Thymus (tissue), 11 donors: ENCODE data around the gene ZFYVE1. TPM values are rescaled to one million over a fixed set of nuclear protein-coding genes. Genes with fewer than 3 reads are reported as not detected.
"Not testable (repeated sequence)": the region's sequence is repeated elsewhere in the genome, so short reads cannot be mapped to it uniquely, and the experiment has no call there.

Experiments used
- DNase-seq, 9 donors: peaks; one replicate each; pipeline ENCODE4 v3.0.0-alpha.2; 2013; ENCODE audit warnings: low spot score in 9 of 9, low read depth in 6 of 9, missing footprints in 1 of 9
- H3K27ac ChIP-seq, 2 donors: one replicate each; pipeline ENCODE4 v1.5.1; 2013; ENCODE audit warnings: control low read depth in 1 of 2, low read depth in 1 of 2, low read length in 1 of 2, mild to moderate bottlenecking in 1 of 2, moderate library complexity in 1 of 2
- H3K27me3 ChIP-seq, 2 donors: one replicate each; pipeline ENCODE4 v1.5.1; 2013; ENCODE audit warnings: low read length in 1 of 2; ENCODE audit not compliant: control insufficient read depth in 2 of 2, insufficient read depth in 1 of 2
- H3K36me3 ChIP-seq, 2 donors: one replicate each; pipeline ENCODE4 v1.5.1; 2013; ENCODE audit warnings: low read length in 1 of 2, mild to moderate bottlenecking in 1 of 2, moderate library complexity in 1 of 2; ENCODE audit not compliant: control insufficient read depth in 2 of 2, insufficient read depth in 2 of 2
- H3K4me1 ChIP-seq, 2 donors: one replicate each; pipeline ENCODE4 v1.5.1; 2013; ENCODE audit warnings: low read length in 2 of 2; ENCODE audit not compliant: control insufficient read depth in 2 of 2, insufficient read depth in 2 of 2
- H3K4me3 ChIP-seq, 2 donors: one replicate each; pipeline ENCODE4 v1.5.1; 2013; ENCODE audit warnings: low read length in 2 of 2, control low read depth in 1 of 2, mild to moderate bottlenecking in 1 of 2
- H3K9me3 ChIP-seq, 2 donors: one replicate each; pipeline ENCODE4 v1.5.1; 2013; ENCODE audit warnings: low read length in 1 of 2, mild to moderate bottlenecking in 1 of 2; ENCODE audit not compliant: control insufficient read depth in 2 of 2, insufficient read depth in 1 of 2
- whole genome bisulfite sequencing: extraction: QIAGEN DNeasy Blood & Tissue Kit; methylation state at CpG from one replicate; pipeline ENCODE4 v1.1.7; 2013; 5-methylcytosine and 5-hydroxymethylcytosine counted together
- polyA plus RNA-seq: library from polyadenylated mRNA; stranded (reverse); fragments of 200-250 nt; gene quantifications from one replicate; pipeline ENCODE4 v1.2.3, GENCODE V29; 2013
- total RNA-seq: library from RNA; stranded (reverse); fragments of 120-200 nt; gene quantifications from one replicate; pipeline ENCODE4 v1.2.4, GENCODE V29; 2013
- donor health status: healthy.

ZFYVE1 gene
- total and polyA plus RNA-seq, 2 donors, result 5.7 to 7.0 TPM

GRCh38 chr14:72970058-72970630 is 56.8 kb downstream of the ZFYVE1 start:
- H3K27ac ChIP-seq, result no peak overlapping the region
- no peaks in the 10 kb centered on the region for H3K4me1 ChIP-seq
- H3K4me3 ChIP-seq, result no peak overlapping the region
- H3K9me3 ChIP-seq, result no peaks in the 10 kb centered on the region
- 96% methylated on average over 17 of the region's 17 CpGs for WGBS
- H3K27me3 ChIP-seq, result no peaks in the 10 kb centered on the region
- H3K36me3 ChIP-seq, result peaks cover 46 to 49% of the 10 kb centered on the region in 2 donors
- no peak for DNase-seq

- Histone ChIP-seq H3K27ac (no peak overlapping the region), H3K27me3 (no peaks in the 10 kb centered on the region), H3K36me3 (peaks cover 29 to 31% of the 10 kb centered on the region in 2 donors), H3K4me1 (no peaks in the 10 kb centered on the region), H3K9me3 (no peaks in the 10 kb centered on the region), H3K4me3 (no peak overlapping the region)
- DNase-seq, result no peak
- over 99% methylated on average over 5 of the region's 5 CpGs for WGBS
Measured at GRCh38 chr14:72968316-72968715, 58.6 kb downstream of the ZFYVE1 start.

- no peak overlapping the region for H3K27ac ChIP-seq
- no peaks in the 10 kb centered on the region for H3K9me3 ChIP-seq
- H3K4me3 ChIP-seq, result no peak overlapping the region
- WGBS, result 97% methylated on average over 6 of the region's 6 CpGs
- no peaks in the 10 kb centered on the region for H3K27me3 ChIP-seq
- H3K4me1 ChIP-seq, result no peaks in the 10 kb centered on the region
- H3K36me3 ChIP-seq, result peaks cover 19 to 23% of the 10 kb centered on the region in 2 donors
- DNase-seq, result no peak
Measured at GRCh38 chr14:72966038-72966437, 60.9 kb downstream of the ZFYVE1 start.

- peaks cover 11 to 16% of the 10 kb centered on the region in 2 donors for H3K36me3 ChIP-seq
Measured at GRCh38 chr14:72965249-72965648, 61.7 kb downstream of the ZFYVE1 start.

DNA sequence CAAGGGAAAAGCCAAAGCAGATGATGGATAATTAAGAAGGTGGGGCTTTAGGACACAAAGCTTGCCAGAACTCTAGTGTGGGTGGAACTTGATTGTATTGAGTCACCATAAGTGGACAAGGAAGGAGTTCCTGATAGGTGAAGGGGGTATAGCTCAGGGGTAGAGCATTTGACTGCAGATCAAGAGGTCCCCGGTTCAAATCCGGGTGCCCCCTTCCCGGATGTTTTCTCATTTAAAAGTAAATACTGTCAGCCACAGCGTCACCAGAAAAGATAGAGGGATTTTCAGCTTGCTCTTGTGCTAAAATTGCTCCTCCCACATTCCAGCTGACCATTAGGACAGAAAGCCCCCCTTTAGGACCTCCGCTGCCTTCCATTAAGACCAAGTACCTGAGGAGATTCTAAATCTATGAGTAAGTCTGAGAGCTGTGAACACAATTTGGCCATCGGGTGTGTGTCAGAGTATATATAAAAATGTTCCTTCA is 64.0 kb downstream of the ZFYVE1 start:
- no peak for DNase-seq
- WGBS, result 96% methylated on average over 6 of the region's 6 CpGs
- Histone ChIP-seq H3K4me1 (no peaks in the 10 kb centered on the region), H3K27ac (no peak overlapping the region), H3K27me3 (no peaks in the 10 kb centered on the region), H3K9me3 (no peaks in the 10 kb centered on the region), H3K36me3 (peaks cover 9 to 12% of the 10 kb centered on the region in 2 donors), H3K4me3 (no peak overlapping the region)

More at GRCh38 chr14:72965249-72965648, 61.7 kb downstream of the ZFYVE1 start:
- 94% methylated on average over 6 of the region's 6 CpGs for WGBS
- no peak overlapping the region for H3K27ac ChIP-seq
- H3K9me3 ChIP-seq, result no peaks in the 10 kb centered on the region
- no peak overlapping the region for H3K4me3 ChIP-seq
- H3K4me1 ChIP-seq, result no peaks in the 10 kb centered on the region
- no peaks in the 10 kb centered on the region for H3K27me3 ChIP-seq
- DNase-seq, result no peak

- not testable (repeated sequence) for H3K9me3 ChIP-seq, H3K27me3 ChIP-seq, DNase-seq, H3K27ac ChIP-seq, H3K4me3 ChIP-seq, H3K4me1 ChIP-seq
- WGBS, result 88% methylated on average over 10 of the region's 10 CpGs
- H3K36me3 ChIP-seq, result peaks cover 9 to 12% of the 10 kb centered on the region in 2 donors
Measured at GRCh38 chr14:72962336-72962754, 64.6 kb downstream of the ZFYVE1 start.

- Histone ChIP-seq H3K27ac (no peak overlapping the region), H3K27me3 (no peaks in the 10 kb centered on the region), H3K4me1 (no peaks in the 10 kb centered on the region), H3K4me3 (no peak overlapping the region), H3K36me3 (peaks cover 9 to 12% of the 10 kb centered on the region in 2 donors), H3K9me3 (no peaks in the 10 kb centered on the region)
- WGBS, result 90% methylated on average over 10 of the region's 10 CpGs
- DNase-seq, result no peak
Measured at GRCh38 chr14:72961579-72962335, 65.1 kb downstream of the ZFYVE1 start.

- H3K36me3 ChIP-seq, result peaks cover 12 to 15% of the 10 kb centered on the region in 2 donors
- not testable (repeated sequence) for H3K27ac ChIP-seq, H3K4me1 ChIP-seq, H3K27me3 ChIP-seq, H3K4me3 ChIP-seq, DNase-seq, H3K9me3 ChIP-seq
- 97% methylated on average over 4 of the region's 4 CpGs for WGBS
Measured at GRCh38 chr14:72961016-72961415, 65.9 kb downstream of the ZFYVE1 start.

- Histone ChIP-seq H3K36me3 (peaks cover 16 to 17% of the 10 kb centered on the region in 2 donors), H3K4me3 (no peak overlapping the region), H3K27ac (no peak overlapping the region), H3K27me3 (no peaks in the 10 kb centered on the region), H3K9me3 (no peaks in the 10 kb centered on the region), H3K4me1 (no peaks in the 10 kb centered on the region)
- no peak for DNase-seq
- WGBS, result 97% methylated on average over 15 of the region's 15 CpGs
Measured at GRCh38 chr14:72958548-72958947, 68.4 kb downstream of the ZFYVE1 start.
